Tibial nerve (tissue), 4 donors: ENCODE data around the gene SLC12A8. TPM values are rescaled to one million over a fixed set of nuclear protein-coding genes. Genes with fewer than 3 reads are reported as not detected.

Experiments used
- DNase-seq, 2 donors: peaks; one replicate each; pipeline ENCODE4 v3.0.0-alpha.2; 2019; ENCODE audit warnings: low spot score in 2 of 2
- H3K27ac ChIP-seq, 4 donors: fragments of 200-600 bp; sonication (generic) in 3 of 4; one replicate each; pipeline ENCODE4 v1.5.1; 2017 to 2019; ENCODE audit warnings: mild to moderate bottlenecking in 1 of 4
- H3K27me3 ChIP-seq, 2 donors: fragments of 200-600 bp; sonication (generic) in 1 of 2; one replicate each; pipeline versions ENCODE4 v1.5.1 to v1.6.0; 2017 to 2019
- H3K36me3 ChIP-seq, 3 donors: fragments of 200-600 bp; sonication (generic); one replicate each; pipeline ENCODE4 v1.5.1; 2018 to 2019
- H3K4me1 ChIP-seq, 4 donors: fragments of 200-600 bp; sonication (generic) in 3 of 4; one replicate each; pipeline ENCODE4 v1.5.1; 2017 to 2019
- H3K4me3 ChIP-seq, 4 donors: fragments of 200-600 bp; sonication (generic) in 3 of 4; one replicate each; pipeline ENCODE4 v1.5.1; 2017 to 2019; ENCODE audit warnings: mild to moderate bottlenecking in 1 of 4, moderate library complexity in 1 of 4
- H3K9me3 ChIP-seq, 4 donors: fragments of 200-600 bp; sonication (generic) in 3 of 4; one replicate each; pipeline ENCODE4 v1.5.1; 2017 to 2019
- CTCF ChIP-seq, 5 experiments: fragments of 200-600 bp in 3 of 5; fragments of 450-650 bp in 2 of 5; sonication (generic) in 3 of 5; IDR thresholded peaks; one replicate each; pipeline ENCODE4 v1.5.1; 2016 to 2019; ENCODE audit warnings: antibody characterized with exemption in 5 of 5, mild to moderate bottlenecking in 3 of 5, moderate library complexity in 2 of 5
- EP300 ChIP-seq, 2 donors: sonication (generic); formaldehyde crosslinking; IDR thresholded peaks; one replicate each; pipeline ENCODE4 v1.6.1; 2017; ENCODE audit warnings: antibody characterized with exemption in 2 of 2, mild to moderate bottlenecking in 1 of 2
- POLR2A ChIP-seq, 2 donors: fragments of 450-650 bp; IDR thresholded peaks; one replicate each; pipeline ENCODE4 v1.6.1; 2017; ENCODE audit warnings: antibody characterized with exemption in 2 of 2, mild to moderate bottlenecking in 2 of 2, moderate library complexity in 2 of 2
- WGBS, 2 donors: methylation state at CpG; one replicate each; pipeline ENCODE4 v1.1.5; 2018; 5-methylcytosine and 5-hydroxymethylcytosine counted together
- total RNA-seq, 4 donors: library from RNA; depleted of rRNA; stranded (reverse); fragments of >200 nt; gene quantifications; one replicate each; pipeline ENCODE4 v1.1.0, GENCODE V29; 2016

The SLC12A8 gene
- total RNA-seq, 4 donors from 2014 or later = 0.42 to 1.5 (median 0.84) TPM

GRCh38 chr3:125188955-125189354 is 23.6 kb downstream of the SLC12A8 start:
- 95 to 96% methylated on average over 2 of the region's 2 CpGs for WGBS, 2 donors
- H3K27ac ChIP-seq = no peak overlapping the region
- DNase-seq = no peak
- no peaks in the 10 kb centered on the region for H3K9me3 ChIP-seq
- H3K4me3 ChIP-seq = no peak overlapping the region
- TF ChIP-seq CTCF (IDR thresholded peaks at IDR 0.05) = no peak
- no peak for TF ChIP-seq POLR2A (IDR thresholded peaks at IDR 0.05)
- no peak for TF ChIP-seq EP300 (IDR thresholded peaks at IDR 0.05)
- H3K36me3 ChIP-seq = no peaks in the 10 kb centered on the region
- peaks cover 0 to 14% (median 5%) of the 10 kb centered on the region in 4 donors for H3K4me1 ChIP-seq
- H3K27me3 ChIP-seq = no peaks in the 10 kb centered on the region

GRCh38 chr3:125187599-125187910 is 25.0 kb downstream of the SLC12A8 start:
- no peak for DNase-seq
- H3K4me3 ChIP-seq = no peak overlapping the region
- H3K36me3 ChIP-seq = no peaks in the 10 kb centered on the region
- H3K4me1 ChIP-seq = peaks cover 0 to 14% (median 5%) of the 10 kb centered on the region in 4 donors
- 75 to 77% methylated on average over 5 of the region's 5 CpGs for WGBS, 2 donors
- H3K27ac ChIP-seq = no peak overlapping the region
- no peak for TF ChIP-seq POLR2A (IDR thresholded peaks at IDR 0.05)
- no peaks in the 10 kb centered on the region for H3K27me3 ChIP-seq
- no peaks in the 10 kb centered on the region for H3K9me3 ChIP-seq

GRCh38 chr3:125186800-125187598 is 25.5 kb downstream of the SLC12A8 start:
- Histone ChIP-seq H3K27ac (no peak overlapping the region), H3K27me3 (no peaks in the 10 kb centered on the region), H3K9me3 (no peaks in the 10 kb centered on the region), H3K4me1 (peaks cover 0 to 14% (median 5%) of the 10 kb centered on the region in 4 donors), H3K4me3 (no peak overlapping the region), H3K36me3 (no peaks in the 10 kb centered on the region)
- TF ChIP-seq EP300 (IDR thresholded peaks at IDR 0.05) (no peak), POLR2A (IDR thresholded peaks at IDR 0.05) (no peak), CTCF (IDR thresholded peaks at IDR 0.05) (no peak)
- WGBS, 2 donors = 88 to 94% methylated on average over 18 to 19 of the region's 20 CpGs
- DNase-seq = no peak

GRCh38 chr3:125186261-125186787 is 26.2 kb downstream of the SLC12A8 start:
- no peak for TF ChIP-seq POLR2A (IDR thresholded peaks at IDR 0.05)
- TF ChIP-seq EP300 (IDR thresholded peaks at IDR 0.05) = no peak
- no peak for TF ChIP-seq CTCF (IDR thresholded peaks at IDR 0.05)
- H3K27me3 ChIP-seq = no peaks in the 10 kb centered on the region
- 16 to 27% methylated on average over 10 of the region's 10 CpGs for WGBS, 2 donors
- H3K9me3 ChIP-seq = no peaks in the 10 kb centered on the region
- no peak overlapping the region for H3K4me3 ChIP-seq
- peaks cover 0 to 14% (median 5%) of the 10 kb centered on the region in 4 donors for H3K4me1 ChIP-seq
- no peak for DNase-seq
- H3K27ac ChIP-seq = peak overlapping the region in 1 of 4 donors; percentile 28
- H3K36me3 ChIP-seq = no peaks in the 10 kb centered on the region

GRCh38 chr3:125185805-125186204 is 26.7 kb downstream of the SLC12A8 start:
- no peak overlapping the region for H3K4me3 ChIP-seq
- no peaks in the 10 kb centered on the region for H3K36me3 ChIP-seq
- TF ChIP-seq CTCF (IDR thresholded peaks at IDR 0.05) (no peak), POLR2A (IDR thresholded peaks at IDR 0.05) (no peak), EP300 (IDR thresholded peaks at IDR 0.05) (no peak)
- H3K4me1 ChIP-seq = peaks cover 0 to 14% (median 5%) of the 10 kb centered on the region in 4 donors
- no peaks in the 10 kb centered on the region for H3K9me3 ChIP-seq
- whole genome bisulfite sequencing, 2 donors = 68% methylated on average over 3 of the region's 3 CpGs
- no peak for DNase-seq
- H3K27ac ChIP-seq = no peak overlapping the region
- H3K27me3 ChIP-seq = no peaks in the 10 kb centered on the region
